SK-N-SH treated with all-trans-retinoic acid at 6 μM for 48 hours (cell line): ENCODE results near the gene DPP10.

Experiments
- ATAC-seq: fragments of 200-7000 bp; cut with Tn5 transposase; 3 replicates; pipeline ENCODE4 v1.9.1; 2020; ENCODE audit warnings: mild to moderate bottlenecking, moderate library complexity
- ARNTL ChIP-seq: fragments of 450-650 bp; formaldehyde crosslinking; IDR thresholded peaks from 2 replicates; pipeline ENCODE4 v1.5.0; 2020; ENCODE audit warnings: low read depth, mild to moderate bottlenecking, moderate library complexity, borderline replicate concordance
- BACH2 ChIP-seq: fragments of 250-450 bp; sonication (Bioruptor Pico); IDR thresholded peaks from 2 replicates; pipeline ENCODE4 v1.9.0; 2021; ENCODE audit warnings: mild to moderate bottlenecking, borderline replicate concordance
- CSDC2 ChIP-seq: fragments of 250-450 bp; sonication (Bioruptor Pico); IDR thresholded peaks from 2 replicates; pipeline ENCODE4 v1.5.0; 2020; ENCODE audit warnings: mild to moderate bottlenecking, moderate library complexity
- ESRRG ChIP-seq: fragments of 250-450 bp; sonication (Bioruptor Pico); IDR thresholded peaks from 2 replicates; pipeline ENCODE4 v1.6.1; 2021; ENCODE audit warnings: mild to moderate bottlenecking
- GLIS3 ChIP-seq: fragments of 250-450 bp; sonication (Bioruptor Pico); IDR thresholded peaks from 2 replicates; pipeline ENCODE4 v1.5.0; 2020; ENCODE audit warnings: mild to moderate bottlenecking, moderate library complexity
- ISL1 ChIP-seq: fragments of 250-450 bp; sonication (Bioruptor Pico); IDR thresholded peaks from 2 replicates; pipeline ENCODE4 v2.1.2; 2022; ENCODE audit warnings: mild to moderate bottlenecking, moderate library complexity
- OSR1 ChIP-seq: fragments of 250-450 bp; sonication (Bioruptor Pico); IDR thresholded peaks from 2 replicates; pipeline ENCODE4 v1.8.0; 2022; ENCODE audit warnings: moderate library complexity, mild to moderate bottlenecking, inconsistent platforms
- PPARA ChIP-seq: fragments of 250-450 bp; sonication (Bioruptor Pico); IDR thresholded peaks from 2 replicates; pipeline ENCODE4 v1.5.0; 2020; ENCODE audit warnings: mild to moderate bottlenecking, borderline replicate concordance
- RARB ChIP-seq: fragments of 250-450 bp; sonication (Bioruptor Pico); IDR thresholded peaks from 2 replicates; pipeline ENCODE4 v1.8.0; 2021; ENCODE audit warnings: mild to moderate bottlenecking, moderate library complexity
- SNAI2 ChIP-seq: fragments of 250-450 bp; sonication (Bioruptor Pico); IDR thresholded peaks from 2 replicates; pipeline ENCODE4 v1.5.0; 2020; ENCODE audit warnings: mild to moderate bottlenecking, moderate library complexity
- TCF4 ChIP-seq: fragments of 250-450 bp; sonication (Bioruptor Pico); IDR thresholded peaks from 2 replicates; pipeline ENCODE4 v1.8.0; 2021; ENCODE audit warnings: mild to moderate bottlenecking, moderate library complexity, borderline replicate concordance
- TOX ChIP-seq: fragments of 250-450 bp; sonication (Bioruptor Pico); IDR thresholded peaks from 2 replicates; pipeline ENCODE4 v1.8.0; 2021; ENCODE audit warnings: mild to moderate bottlenecking, moderate library complexity, borderline replicate concordance
- ZFP3 ChIP-seq: fragments of 250-450 bp; sonication (Bioruptor Pico); IDR thresholded peaks from 2 replicates; pipeline ENCODE4 v1.5.0; 2020; ENCODE audit warnings: mild to moderate bottlenecking, moderate library complexity
- ZFP30 ChIP-seq: fragments of 450-650 bp; formaldehyde crosslinking; IDR thresholded peaks from 2 replicates; pipeline ENCODE4 v1.5.0; 2022; ENCODE audit warnings: mild to moderate bottlenecking, moderate library complexity
- ZNF565 ChIP-seq: fragments of 450-650 bp; formaldehyde crosslinking; conservative IDR thresholded peaks from 2 replicates; pipeline ENCODE4 v1.5.0; 2020; ENCODE audit warnings: low read depth, mild to moderate bottlenecking, moderate library complexity
- ZNF70 ChIP-seq: fragments of 450-650 bp; formaldehyde crosslinking; IDR thresholded peaks from 2 replicates; pipeline ENCODE4 v1.5.0; 2020; ENCODE audit warnings: mild to moderate bottlenecking, moderate library complexity
- ZNF8 ChIP-seq: fragments of 450-650 bp; formaldehyde crosslinking; IDR thresholded peaks from 2 replicates; pipeline ENCODE4 v1.5.0; 2020; ENCODE audit warnings: mild to moderate bottlenecking, moderate library complexity
- TF ChIP-seq, protein P1 (sequence below): fragments of 250-450 bp; sonication (Bioruptor Pico); IDR thresholded peaks from 2 replicates; pipeline ENCODE4 v1.5.0; 2020; ENCODE audit warnings: mild to moderate bottlenecking, moderate library complexity
- TF ChIP-seq, protein P2 (sequence below): fragments of 250-450 bp; sonication (Bioruptor Pico); IDR thresholded peaks from 2 replicates; pipeline ENCODE4 v1.8.0; 2021; ENCODE audit warnings: low read depth, mild to moderate bottlenecking, moderate library complexity, borderline replicate concordance
- TF ChIP-seq, protein P3 (sequence below): fragments of 250-450 bp; sonication (Bioruptor Pico); IDR thresholded peaks from 2 replicates; pipeline ENCODE4 v1.8.0; 2020; ENCODE audit warnings: mild to moderate bottlenecking, moderate library complexity, borderline replicate concordance
- TF ChIP-seq, protein P4 (sequence below): fragments of 250-450 bp; sonication (Bioruptor Pico); IDR thresholded peaks from 2 replicates; pipeline ENCODE4 v1.5.1; 2020; ENCODE audit warnings: low read depth, mild to moderate bottlenecking, moderate library complexity

The DPP10 gene

DNA sequence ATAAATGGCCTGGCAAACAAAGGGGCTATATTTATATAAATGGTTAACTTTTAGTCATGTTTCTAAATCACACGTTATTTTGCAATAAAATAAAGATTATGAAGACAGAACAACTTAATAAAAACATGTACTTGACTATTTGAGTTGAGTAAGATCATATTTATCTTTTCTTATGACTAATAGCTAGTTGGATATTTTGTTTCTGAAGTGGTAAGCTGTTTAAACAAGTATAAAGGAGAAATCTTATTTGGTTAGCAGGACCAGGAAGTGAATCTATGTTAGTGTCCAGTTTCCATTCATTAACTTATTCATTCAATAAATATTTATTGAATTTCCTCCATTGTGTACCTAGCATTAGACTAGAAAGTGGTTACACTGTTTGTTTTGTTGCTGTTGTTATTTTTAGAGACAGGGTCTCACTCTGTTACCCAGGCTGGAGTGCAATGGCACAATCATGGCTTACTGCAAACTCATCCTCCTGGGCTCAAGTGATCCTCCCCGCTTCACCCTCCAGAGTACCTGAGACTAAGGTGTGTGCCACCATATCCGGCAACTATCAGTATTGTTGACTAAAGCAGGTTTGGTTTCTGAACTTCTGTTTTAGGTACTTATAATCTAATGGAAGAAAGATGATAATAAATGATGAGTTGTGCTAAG is 312.6 kb downstream of the DPP10 start:
- no peak for ATAC-seq
- TF ChIP-seq, protein P1, sequence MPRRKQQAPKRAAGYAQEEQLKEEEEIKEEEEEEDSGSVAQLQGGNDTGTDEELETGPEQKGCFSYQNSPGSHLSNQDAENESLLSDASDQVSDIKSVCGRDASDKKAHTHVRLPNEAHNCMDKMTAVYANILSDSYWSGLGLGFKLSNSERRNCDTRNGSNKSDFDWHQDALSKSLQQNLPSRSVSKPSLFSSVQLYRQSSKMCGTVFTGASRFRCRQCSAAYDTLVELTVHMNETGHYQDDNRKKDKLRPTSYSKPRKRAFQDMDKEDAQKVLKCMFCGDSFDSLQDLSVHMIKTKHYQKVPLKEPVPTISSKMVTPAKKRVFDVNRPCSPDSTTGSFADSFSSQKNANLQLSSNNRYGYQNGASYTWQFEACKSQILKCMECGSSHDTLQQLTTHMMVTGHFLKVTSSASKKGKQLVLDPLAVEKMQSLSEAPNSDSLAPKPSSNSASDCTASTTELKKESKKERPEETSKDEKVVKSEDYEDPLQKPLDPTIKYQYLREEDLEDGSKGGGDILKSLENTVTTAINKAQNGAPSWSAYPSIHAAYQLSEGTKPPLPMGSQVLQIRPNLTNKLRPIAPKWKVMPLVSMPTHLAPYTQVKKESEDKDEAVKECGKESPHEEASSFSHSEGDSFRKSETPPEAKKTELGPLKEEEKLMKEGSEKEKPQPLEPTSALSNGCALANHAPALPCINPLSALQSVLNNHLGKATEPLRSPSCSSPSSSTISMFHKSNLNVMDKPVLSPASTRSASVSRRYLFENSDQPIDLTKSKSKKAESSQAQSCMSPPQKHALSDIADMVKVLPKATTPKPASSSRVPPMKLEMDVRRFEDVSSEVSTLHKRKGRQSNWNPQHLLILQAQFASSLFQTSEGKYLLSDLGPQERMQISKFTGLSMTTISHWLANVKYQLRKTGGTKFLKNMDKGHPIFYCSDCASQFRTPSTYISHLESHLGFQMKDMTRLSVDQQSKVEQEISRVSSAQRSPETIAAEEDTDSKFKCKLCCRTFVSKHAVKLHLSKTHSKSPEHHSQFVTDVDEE (CRISPR knock-in tag), result no peak
- no peak for TF ChIP-seq OSR1 (CRISPR knock-in tag)
- TF ChIP-seq ESRRG (CRISPR knock-in tag), result no peak
- no peak for TF ChIP-seq ZFP30
- TF ChIP-seq BACH2, result no peak
- TF ChIP-seq CSDC2, result no peak
- TF ChIP-seq ZNF565, result no peak
- TF ChIP-seq, protein P2, sequence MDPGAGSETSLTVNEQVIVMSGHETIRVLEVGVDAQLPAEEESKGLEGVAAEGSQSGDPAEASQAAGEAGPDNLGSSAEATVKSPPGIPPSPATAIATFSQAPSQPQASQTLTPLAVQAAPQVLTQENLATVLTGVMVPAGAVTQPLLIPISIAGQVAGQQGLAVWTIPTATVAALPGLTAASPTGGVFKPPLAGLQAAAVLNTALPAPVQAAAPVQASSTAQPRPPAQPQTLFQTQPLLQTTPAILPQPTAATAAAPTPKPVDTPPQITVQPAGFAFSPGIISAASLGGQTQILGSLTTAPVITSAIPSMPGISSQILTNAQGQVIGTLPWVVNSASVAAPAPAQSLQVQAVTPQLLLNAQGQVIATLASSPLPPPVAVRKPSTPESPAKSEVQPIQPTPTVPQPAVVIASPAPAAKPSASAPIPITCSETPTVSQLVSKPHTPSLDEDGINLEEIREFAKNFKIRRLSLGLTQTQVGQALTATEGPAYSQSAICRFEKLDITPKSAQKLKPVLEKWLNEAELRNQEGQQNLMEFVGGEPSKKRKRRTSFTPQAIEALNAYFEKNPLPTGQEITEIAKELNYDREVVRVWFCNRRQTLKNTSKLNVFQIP, result no peak
- TF ChIP-seq SNAI2 (CRISPR knock-in tag), result no peak
- TF ChIP-seq, protein P3, sequence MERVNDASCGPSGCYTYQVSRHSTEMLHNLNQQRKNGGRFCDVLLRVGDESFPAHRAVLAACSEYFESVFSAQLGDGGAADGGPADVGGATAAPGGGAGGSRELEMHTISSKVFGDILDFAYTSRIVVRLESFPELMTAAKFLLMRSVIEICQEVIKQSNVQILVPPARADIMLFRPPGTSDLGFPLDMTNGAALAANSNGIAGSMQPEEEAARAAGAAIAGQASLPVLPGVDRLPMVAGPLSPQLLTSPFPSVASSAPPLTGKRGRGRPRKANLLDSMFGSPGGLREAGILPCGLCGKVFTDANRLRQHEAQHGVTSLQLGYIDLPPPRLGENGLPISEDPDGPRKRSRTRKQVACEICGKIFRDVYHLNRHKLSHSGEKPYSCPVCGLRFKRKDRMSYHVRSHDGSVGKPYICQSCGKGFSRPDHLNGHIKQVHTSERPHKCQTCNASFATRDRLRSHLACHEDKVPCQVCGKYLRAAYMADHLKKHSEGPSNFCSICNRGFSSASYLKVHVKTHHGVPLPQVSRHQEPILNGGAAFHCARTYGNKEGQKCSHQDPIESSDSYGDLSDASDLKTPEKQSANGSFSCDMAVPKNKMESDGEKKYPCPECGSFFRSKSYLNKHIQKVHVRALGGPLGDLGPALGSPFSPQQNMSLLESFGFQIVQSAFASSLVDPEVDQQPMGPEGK (CRISPR knock-in tag), result no peak
- TF ChIP-seq ZFP3 (CRISPR knock-in tag), result no peak
- no peak for TF ChIP-seq ZNF8 (CRISPR knock-in tag)
- TF ChIP-seq PPARA, result no peak
- no peak for TF ChIP-seq TOX (CRISPR knock-in tag)

DNA sequence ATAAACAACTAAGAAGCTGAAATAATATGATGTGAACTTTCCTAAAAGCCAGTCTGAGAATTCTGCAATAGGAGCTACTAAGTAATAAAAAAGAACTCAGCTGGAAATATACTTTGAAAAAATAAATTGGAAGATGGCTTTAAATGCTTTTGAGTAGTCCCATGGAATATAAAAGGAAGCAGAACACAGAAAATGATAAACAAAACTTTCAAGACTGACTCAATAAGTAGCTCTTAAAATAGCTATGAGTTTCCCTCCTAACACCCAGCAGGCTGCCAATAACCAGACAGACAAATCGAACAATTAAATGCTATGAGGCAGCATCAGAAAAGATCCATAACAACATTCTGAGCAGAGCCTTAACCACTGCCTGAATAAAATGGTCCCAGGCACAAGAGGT is 319.9 kb downstream of the DPP10 start:
- TF ChIP-seq GLIS3 (CRISPR knock-in tag), result no peak
- no peak for TF ChIP-seq PPARA
- TF ChIP-seq ESRRG (CRISPR knock-in tag), result no peak
- TF ChIP-seq ARNTL (CRISPR knock-in tag), result no peak
- TF ChIP-seq ZFP30, result no peak
- TF ChIP-seq, protein P4, sequence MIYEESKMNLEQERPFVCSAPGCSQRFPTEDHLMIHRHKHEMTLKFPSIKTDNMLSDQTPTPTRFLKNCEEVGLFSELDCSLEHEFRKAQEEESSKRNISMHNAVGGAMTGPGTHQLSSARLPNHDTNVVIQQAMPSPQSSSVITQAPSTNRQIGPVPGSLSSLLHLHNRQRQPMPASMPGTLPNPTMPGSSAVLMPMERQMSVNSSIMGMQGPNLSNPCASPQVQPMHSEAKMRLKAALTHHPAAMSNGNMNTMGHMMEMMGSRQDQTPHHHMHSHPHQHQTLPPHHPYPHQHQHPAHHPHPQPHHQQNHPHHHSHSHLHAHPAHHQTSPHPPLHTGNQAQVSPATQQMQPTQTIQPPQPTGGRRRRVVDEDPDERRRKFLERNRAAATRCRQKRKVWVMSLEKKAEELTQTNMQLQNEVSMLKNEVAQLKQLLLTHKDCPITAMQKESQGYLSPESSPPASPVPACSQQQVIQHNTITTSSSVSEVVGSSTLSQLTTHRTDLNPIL (CRISPR knock-in tag), result no peak
- TF ChIP-seq, protein P3 (CRISPR knock-in tag), result no peak
- TF ChIP-seq CSDC2, result no peak
- TF ChIP-seq ZNF70 (CRISPR knock-in tag), result no peak
- no peak for TF ChIP-seq OSR1 (CRISPR knock-in tag)
- TF ChIP-seq ZNF8 (CRISPR knock-in tag), result no peak
- no peak for ATAC-seq

DNA sequence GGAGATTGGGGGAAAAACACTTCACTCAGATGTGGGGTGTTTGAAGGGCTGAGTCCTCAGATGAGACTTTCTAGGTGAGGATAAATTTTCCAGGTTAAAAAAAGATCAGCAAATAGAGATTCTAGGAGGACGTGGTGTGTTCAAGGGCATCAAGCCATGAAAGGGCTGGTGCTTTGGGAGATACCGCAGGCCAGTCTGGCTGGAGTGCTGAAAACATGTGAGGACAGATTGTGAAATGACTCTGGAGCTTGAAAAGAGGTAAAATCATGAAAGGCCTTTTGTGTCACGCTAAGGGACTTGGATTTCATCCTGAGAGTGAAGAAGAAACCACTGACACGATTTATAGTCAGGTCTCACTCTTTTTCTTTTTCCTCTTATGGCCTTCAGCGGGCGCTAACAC is 320.5 kb downstream of the DPP10 start:
- ATAC-seq, result no peak
- no peak for TF ChIP-seq BACH2
- no peak for TF ChIP-seq ZNF565
- TF ChIP-seq ZFP3 (CRISPR knock-in tag), result no peak
- TF ChIP-seq PPARA, result no peak
- no peak for TF ChIP-seq ESRRG (CRISPR knock-in tag)
- no peak for TF ChIP-seq ARNTL (CRISPR knock-in tag)
- TF ChIP-seq ZNF70 (CRISPR knock-in tag), result no peak
- TF ChIP-seq ZNF8 (CRISPR knock-in tag), result no peak
- no peak for TF ChIP-seq OSR1 (CRISPR knock-in tag)
- no peak for TF ChIP-seq TCF4
- TF ChIP-seq ISL1, result no peak
- no peak for TF ChIP-seq RARB
- TF ChIP-seq CSDC2, result no peak
- TF ChIP-seq, protein P2, result no peak
- TF ChIP-seq TOX (CRISPR knock-in tag), result no peak
- TF ChIP-seq, protein P1 (CRISPR knock-in tag), result no peak
